Measurements from ENCODE around the gene HSPA12B. TPM values are rescaled to one million over a fixed set of nuclear protein-coding genes. Genes with fewer than 3 reads are reported as not detected.

The HSPA12B gene
- total RNA-seq, 2 experiments from 2014 or later: 0.08 TPM; not detected in 1

GRCh38 chr20:3759316-3759823, 26.9 kb downstream of the HSPA12B start:
- H3K36me3 ChIP-seq (ENCODE audit: insufficient read depth, low read length): peaks cover 8% of the 10 kb centered on the region
- ChIA-PET POLR2A (no interaction called here), CTCF (interaction anchor here (0.7 kb wide), 1 partner anchor 10 kb away, joined by 3 read pairs; no protein-coding TSS in a partner anchor)
- H3K4me3 Mint-ChIP-seq: no peak overlapping the region
- no peak overlapping the region for H3K4me3 ChIP-seq (ENCODE audit: low read length)
- no peak overlapping the region for H3K27ac Mint-ChIP-seq
- no peaks in the 10 kb centered on the region for H3K9me3 Mint-ChIP-seq
- H3K4me1 Mint-ChIP-seq (ENCODE audit: low read depth): no peaks in the 10 kb centered on the region
- no peak overlapping the region for H3K27ac ChIP-seq (ENCODE audit: low read depth in 1 of 2, low read length in 2 of 2)
- no peaks in the 10 kb centered on the region for H3K27me3 ChIP-seq (ENCODE audit: control insufficient read depth in 1 of 2, insufficient read depth in 2 of 2, low read length in 2 of 2)
- intact Hi-C loops (cut with DNase I, micrococcal nuclease): no loop called here
- no peaks in the 10 kb centered on the region for H3K27me3 Mint-ChIP-seq
- peaks cover 19% of the 10 kb centered on the region for H3K36me3 Mint-ChIP-seq (ENCODE audit: low read depth)
- H3K4me1 ChIP-seq (ENCODE audit: insufficient read depth, low read length): peaks cover 2% of the 10 kb centered on the region
- no peak for ATAC-seq (ENCODE audit: poor library complexity)
- H3K9me3 ChIP-seq (ENCODE audit: control insufficient read depth in 1 of 2, insufficient read depth in 1 of 2, low read length in 2 of 2): no peaks in the 10 kb centered on the region
- TF ChIP-seq, protein P1, sequence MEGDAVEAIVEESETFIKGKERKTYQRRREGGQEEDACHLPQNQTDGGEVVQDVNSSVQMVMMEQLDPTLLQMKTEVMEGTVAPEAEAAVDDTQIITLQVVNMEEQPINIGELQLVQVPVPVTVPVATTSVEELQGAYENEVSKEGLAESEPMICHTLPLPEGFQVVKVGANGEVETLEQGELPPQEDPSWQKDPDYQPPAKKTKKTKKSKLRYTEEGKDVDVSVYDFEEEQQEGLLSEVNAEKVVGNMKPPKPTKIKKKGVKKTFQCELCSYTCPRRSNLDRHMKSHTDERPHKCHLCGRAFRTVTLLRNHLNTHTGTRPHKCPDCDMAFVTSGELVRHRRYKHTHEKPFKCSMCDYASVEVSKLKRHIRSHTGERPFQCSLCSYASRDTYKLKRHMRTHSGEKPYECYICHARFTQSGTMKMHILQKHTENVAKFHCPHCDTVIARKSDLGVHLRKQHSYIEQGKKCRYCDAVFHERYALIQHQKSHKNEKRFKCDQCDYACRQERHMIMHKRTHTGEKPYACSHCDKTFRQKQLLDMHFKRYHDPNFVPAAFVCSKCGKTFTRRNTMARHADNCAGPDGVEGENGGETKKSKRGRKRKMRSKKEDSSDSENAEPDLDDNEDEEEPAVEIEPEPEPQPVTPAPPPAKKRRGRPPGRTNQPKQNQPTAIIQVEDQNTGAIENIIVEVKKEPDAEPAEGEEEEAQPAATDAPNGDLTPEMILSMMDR (IDR thresholded peaks at IDR 0.05): no peak
- DNase-seq: no peak

GRCh38 chr20:3759884-3760283, 27.4 kb downstream of the HSPA12B start:
- Histone ChIP-seq H3K4me3 (ENCODE audit: low read length) (no peak overlapping the region), H3K36me3 (ENCODE audit: insufficient read depth, low read length) (peaks cover 7% of the 10 kb centered on the region), H3K27me3 (ENCODE audit: control insufficient read depth in 1 of 2, insufficient read depth in 2 of 2, low read length in 2 of 2) (no peaks in the 10 kb centered on the region), H3K9me3 (ENCODE audit: control insufficient read depth in 1 of 2, insufficient read depth in 1 of 2, low read length in 2 of 2) (no peaks in the 10 kb centered on the region), H3K27ac (ENCODE audit: low read depth in 1 of 2, low read length in 2 of 2) (no peak overlapping the region), H3K4me1 (ENCODE audit: insufficient read depth, low read length) (peaks cover 2% of the 10 kb centered on the region)
- H3K36me3 Mint-ChIP-seq (ENCODE audit: low read depth): peaks cover 15% of the 10 kb centered on the region
- intact Hi-C loops (cut with DNase I, micrococcal nuclease): no loop called here
- H3K27ac Mint-ChIP-seq: no peak overlapping the region
- H3K9me3 Mint-ChIP-seq: no peaks in the 10 kb centered on the region
- no peaks in the 10 kb centered on the region for H3K27me3 Mint-ChIP-seq
- DNase-seq (no peak), ATAC-seq (ENCODE audit: poor library complexity) (no peak)
- no peaks in the 10 kb centered on the region for H3K4me1 Mint-ChIP-seq (ENCODE audit: low read depth)
- TF ChIP-seq, protein P1 (IDR thresholded peaks at IDR 0.05): no peak
- H3K4me3 Mint-ChIP-seq: no peak overlapping the region
- ChIA-PET POLR2A (interaction anchor here (0.5 kb wide), 1 partner anchor 121 kb away, joined by 3 read pairs; no protein-coding TSS in a partner anchor), CTCF (no interaction called here)

DNA sequence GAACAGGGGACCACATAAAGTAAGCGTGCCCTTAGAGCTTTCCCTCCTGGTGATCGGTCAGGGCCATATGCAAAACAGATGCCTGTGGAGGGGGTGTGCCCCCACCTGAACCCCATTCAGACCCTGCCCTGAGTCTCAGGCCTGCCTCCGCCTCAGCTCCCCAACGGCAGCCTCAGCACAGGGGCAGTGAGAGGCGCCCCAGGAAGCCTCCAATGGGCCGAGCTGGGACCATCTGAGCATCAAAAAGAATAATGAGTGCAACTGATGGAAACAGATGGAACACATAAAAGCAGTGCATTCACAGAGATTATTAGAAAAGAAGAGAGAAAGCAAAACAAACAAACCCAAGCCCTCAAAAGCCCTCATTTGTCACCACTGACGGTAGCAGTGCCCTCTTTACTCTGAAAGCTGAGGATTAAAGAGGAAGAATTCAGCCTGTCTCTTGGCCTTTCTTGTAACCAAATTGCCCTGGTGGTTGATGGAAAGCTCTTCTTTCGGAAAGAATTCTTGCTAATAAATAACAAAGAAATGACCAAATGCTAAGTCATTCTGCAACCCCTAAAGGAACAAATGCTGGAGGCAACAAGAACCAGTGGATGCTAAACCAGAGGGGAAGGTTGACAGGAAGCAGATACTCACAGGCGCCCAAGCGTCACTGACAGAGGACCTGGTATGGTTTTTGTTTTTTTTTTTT, 28.3 kb downstream of the HSPA12B start:
- H3K27me3 Mint-ChIP-seq: no peaks in the 10 kb centered on the region
- H3K36me3 Mint-ChIP-seq (ENCODE audit: low read depth): peaks cover 11% of the 10 kb centered on the region
- peaks cover 6% of the 10 kb centered on the region for H3K4me1 ChIP-seq (ENCODE audit: insufficient read depth, low read length)
- no peaks in the 10 kb centered on the region for H3K27me3 ChIP-seq (ENCODE audit: control insufficient read depth in 1 of 2, insufficient read depth in 2 of 2, low read length in 2 of 2)
- H3K9me3 Mint-ChIP-seq: no peaks in the 10 kb centered on the region
- CTCF ChIA-PET: no interaction called here
- no peak overlapping the region for H3K4me3 Mint-ChIP-seq
- H3K4me1 Mint-ChIP-seq (ENCODE audit: low read depth): no peaks in the 10 kb centered on the region
- no peaks in the 10 kb centered on the region for H3K9me3 ChIP-seq (ENCODE audit: control insufficient read depth in 1 of 2, insufficient read depth in 1 of 2, low read length in 2 of 2)
- intact Hi-C loops (cut with DNase I, micrococcal nuclease): no loop called here
- peaks cover 3% of the 10 kb centered on the region for H3K36me3 ChIP-seq (ENCODE audit: insufficient read depth, low read length)
- H3K27ac Mint-ChIP-seq: no peak overlapping the region
- TF ChIP-seq, protein P1 (IDR thresholded peaks at IDR 0.05): no peak
- no peak for DNase-seq
- ATAC-seq (ENCODE audit: poor library complexity): no peak
- H3K27ac ChIP-seq (ENCODE audit: low read depth in 1 of 2, low read length in 2 of 2): no peak overlapping the region
- H3K4me3 ChIP-seq (ENCODE audit: low read length): no peak overlapping the region
- POLR2A ChIA-PET: no interaction called here
